ENCODE measurements around the gene GMPPA.

GRCh38 chr2:219556413-219556812, 57.7 kb downstream of the GMPPA start:
- TF ChIP-seq, protein P1, sequence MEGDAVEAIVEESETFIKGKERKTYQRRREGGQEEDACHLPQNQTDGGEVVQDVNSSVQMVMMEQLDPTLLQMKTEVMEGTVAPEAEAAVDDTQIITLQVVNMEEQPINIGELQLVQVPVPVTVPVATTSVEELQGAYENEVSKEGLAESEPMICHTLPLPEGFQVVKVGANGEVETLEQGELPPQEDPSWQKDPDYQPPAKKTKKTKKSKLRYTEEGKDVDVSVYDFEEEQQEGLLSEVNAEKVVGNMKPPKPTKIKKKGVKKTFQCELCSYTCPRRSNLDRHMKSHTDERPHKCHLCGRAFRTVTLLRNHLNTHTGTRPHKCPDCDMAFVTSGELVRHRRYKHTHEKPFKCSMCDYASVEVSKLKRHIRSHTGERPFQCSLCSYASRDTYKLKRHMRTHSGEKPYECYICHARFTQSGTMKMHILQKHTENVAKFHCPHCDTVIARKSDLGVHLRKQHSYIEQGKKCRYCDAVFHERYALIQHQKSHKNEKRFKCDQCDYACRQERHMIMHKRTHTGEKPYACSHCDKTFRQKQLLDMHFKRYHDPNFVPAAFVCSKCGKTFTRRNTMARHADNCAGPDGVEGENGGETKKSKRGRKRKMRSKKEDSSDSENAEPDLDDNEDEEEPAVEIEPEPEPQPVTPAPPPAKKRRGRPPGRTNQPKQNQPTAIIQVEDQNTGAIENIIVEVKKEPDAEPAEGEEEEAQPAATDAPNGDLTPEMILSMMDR (IDR thresholded peaks at IDR 0.05 in 8 of 11, conservative IDR thresholded peaks at IDR 0.05 in 3 of 11): no peak
- no peak for TF ChIP-seq POLR2AphosphoS5 (IDR thresholded peaks at IDR 0.05)

Data from spleen (tissue), 7 donors.